Measurements from ENCODE around the gene GSTA1. TPM values are rescaled to one million over a fixed set of nuclear protein-coding genes. Genes with fewer than 3 reads are reported as not detected.
"Not testable (repeated sequence)": the region's sequence is repeated elsewhere in the genome, so short reads cannot be mapped to it uniquely, and the experiment has no call there.

GSTA1 gene
- total RNA-seq, 1 experiment from 2014 or later, result not detected

- no peaks in the 10 kb centered on the region for H3K9me2 ChIP-seq (replicated peaks; ENCODE audit: low read length)
- no peaks in the 10 kb centered on the region for H3K27me3 ChIP-seq (ENCODE audit: low read length)
- H3K36me3 ChIP-seq (ENCODE audit: low read depth, low read length), result no peaks in the 10 kb centered on the region
- H3K4me2 ChIP-seq (ENCODE audit: low read length), result no peak overlapping the region
- H2AFZ ChIP-seq (ENCODE audit: low read length), result no peak overlapping the region
- no peaks in the 10 kb centered on the region for H3K9me3 ChIP-seq (ENCODE audit: low read length)
- H4K20me1 ChIP-seq (ENCODE audit: low read length), result no peaks in the 10 kb centered on the region
- no peak for ATAC-seq
- intact Hi-C loops (cut with micrococcal nuclease), result no loop called here
- no peaks in the 10 kb centered on the region for H3K4me1 ChIP-seq (ENCODE audit: insufficient read depth, low read length)
- H3F3A ChIP-seq (ENCODE audit: low read length, unreplicated experiment), result no peaks in the 10 kb centered on the region
- POLR2A ChIA-PET (ENCODE audit: unreplicated experiment), result no interaction called here
- DNase-seq, result no peak
- TF ChIP-seq EZH2 (IDR thresholded peaks at IDR 0.05; ENCODE audit: low read length, unreplicated experiment) (no peak), EZH2phosphoT487 (IDR thresholded peaks at IDR 0.05; ENCODE audit: borderline replicate concordance, low read length) (no peak), CTCF (conservative IDR thresholded peaks at IDR 0.05; ENCODE audit: low read depth, low read length) (no peak)
- CTCF ChIA-PET, result no interaction called here
- no peak overlapping the region for H3K4me3 ChIP-seq (ENCODE audit: low read length)
- no peak overlapping the region for H3K9ac ChIP-seq (ENCODE audit: low read length)
- BruUV-seq (replicated peaks), result no TSS peak
- no peaks in the 10 kb centered on the region for H3K79me2 ChIP-seq (ENCODE audit: low read length)
- no peak overlapping the region for H3K27ac ChIP-seq (ENCODE audit: low read length)
These were observed 24.4 kb downstream of the GSTA1 start for GRCh38 chr6:52779237-52779636.

GRCh38 chr6:52776711-52777351, 26.8 kb downstream of the GSTA1 start:
- POLR2A ChIA-PET (ENCODE audit: unreplicated experiment); intact Hi-C loops (cut with micrococcal nuclease): not testable (repeated sequence)

GRCh38 chr6:52769399-52769798, 34.2 kb downstream of the GSTA1 start:
- H2AFZ ChIP-seq (ENCODE audit: low read length); H3K9ac ChIP-seq (ENCODE audit: low read length); H3K4me2 ChIP-seq (ENCODE audit: low read length); BruUV-seq (replicated peaks); H3K9me2 ChIP-seq (replicated peaks; ENCODE audit: low read length); H3K36me3 ChIP-seq (ENCODE audit: low read depth, low read length); H3K79me2 ChIP-seq (ENCODE audit: low read length); H3K9me3 ChIP-seq (ENCODE audit: low read length); H3K27me3 ChIP-seq (ENCODE audit: low read length); H3F3A ChIP-seq (ENCODE audit: low read length, unreplicated experiment); H4K20me1 ChIP-seq (ENCODE audit: low read length); H3K4me3 ChIP-seq (ENCODE audit: low read length); intact Hi-C loops (cut with micrococcal nuclease); POLR2A ChIA-PET (ENCODE audit: unreplicated experiment); H3K4me1 ChIP-seq (ENCODE audit: insufficient read depth, low read length); H3K27ac ChIP-seq (ENCODE audit: low read length): not testable (repeated sequence)
- ATAC-seq, result peak; percentile 84
- peak; percentile 44 for DNase-seq
- CTCF ChIA-PET, result interaction anchor here (1.1 kb wide), 1 partner anchor 45 kb away, joined by 9 read pairs; no protein-coding TSS in a partner anchor

More at GRCh38 chr6:52776711-52777351, 26.8 kb downstream of the GSTA1 start:
- H3K9ac ChIP-seq (ENCODE audit: low read length); H3K4me1 ChIP-seq (ENCODE audit: insufficient read depth, low read length); CTCF ChIA-PET; H2AFZ ChIP-seq (ENCODE audit: low read length); DNase-seq; H3K79me2 ChIP-seq (ENCODE audit: low read length); ATAC-seq; H3K27ac ChIP-seq (ENCODE audit: low read length); BruUV-seq (replicated peaks); H4K20me1 ChIP-seq (ENCODE audit: low read length); H3K4me3 ChIP-seq (ENCODE audit: low read length); H3K9me3 ChIP-seq (ENCODE audit: low read length); H3F3A ChIP-seq (ENCODE audit: low read length, unreplicated experiment); H3K36me3 ChIP-seq (ENCODE audit: low read depth, low read length); H3K9me2 ChIP-seq (replicated peaks; ENCODE audit: low read length); H3K27me3 ChIP-seq (ENCODE audit: low read length); H3K4me2 ChIP-seq (ENCODE audit: low read length): not testable (repeated sequence)

GRCh38 chr6:52767658-52768057, 36.0 kb downstream of the GSTA1 start:
- POLR2A ChIA-PET (ENCODE audit: unreplicated experiment); BruUV-seq (replicated peaks); H3K9me3 ChIP-seq (ENCODE audit: low read length): not testable (repeated sequence)

GRCh38 chr6:52763322-52763916, 40.2 kb downstream of the GSTA1 start, which contains the start of gene GSTA2:
GSTA2 (minus strand) TSS chr6:52763475; CDS start chr6:52757947, 5,528 bp downstream.
- CTCF ChIA-PET; H3F3A ChIP-seq (ENCODE audit: low read length, unreplicated experiment); intact Hi-C loops (cut with micrococcal nuclease); ATAC-seq; H2AFZ ChIP-seq (ENCODE audit: low read length); H4K20me1 ChIP-seq (ENCODE audit: low read length); H3K4me1 ChIP-seq (ENCODE audit: insufficient read depth, low read length); H3K79me2 ChIP-seq (ENCODE audit: low read length); BruUV-seq (replicated peaks); POLR2A ChIA-PET (ENCODE audit: unreplicated experiment); H3K4me2 ChIP-seq (ENCODE audit: low read length); H3K9ac ChIP-seq (ENCODE audit: low read length); H3K9me3 ChIP-seq (ENCODE audit: low read length); H3K9me2 ChIP-seq (replicated peaks; ENCODE audit: low read length); H3K4me3 ChIP-seq (ENCODE audit: low read length); H3K27me3 ChIP-seq (ENCODE audit: low read length); H3K36me3 ChIP-seq (ENCODE audit: low read depth, low read length); H3K27ac ChIP-seq (ENCODE audit: low read length): not testable (repeated sequence)
- peak; percentile 14 for DNase-seq

More at GRCh38 chr6:52767658-52768057, 36.0 kb downstream of the GSTA1 start:
- H3K4me2 ChIP-seq (ENCODE audit: low read length); H3K9ac ChIP-seq (ENCODE audit: low read length); intact Hi-C loops (cut with micrococcal nuclease); CTCF ChIA-PET; H3K36me3 ChIP-seq (ENCODE audit: low read depth, low read length); H3K4me3 ChIP-seq (ENCODE audit: low read length); ATAC-seq; H3K9me2 ChIP-seq (replicated peaks; ENCODE audit: low read length); H4K20me1 ChIP-seq (ENCODE audit: low read length); H2AFZ ChIP-seq (ENCODE audit: low read length); H3K79me2 ChIP-seq (ENCODE audit: low read length); H3F3A ChIP-seq (ENCODE audit: low read length, unreplicated experiment); H3K27me3 ChIP-seq (ENCODE audit: low read length); DNase-seq; H3K27ac ChIP-seq (ENCODE audit: low read length); H3K4me1 ChIP-seq (ENCODE audit: insufficient read depth, low read length): not testable (repeated sequence)

All from PC-3 (cell line).